ENCODE measurements around the gene SHB.

Gene SHB

GRCh38 chr9:37948417-37948980, 120.5 kb downstream of the SHB start:
- Histone ChIP-seq H3K36me3 (ENCODE audit: insufficient read depth, low read length) (peaks cover 3% of the 10 kb centered on the region), H3K9ac (ENCODE audit: low read depth, low read length) (no peak overlapping the region), H3K9me3 (ENCODE audit: control insufficient read depth, insufficient read depth, low read length) (no peaks in the 10 kb centered on the region), H3K4me1 (ENCODE audit: insufficient read depth, low read length) (peaks cover 18% of the 10 kb centered on the region; the same call in 1 of the 2 replicates)

GRCh38 chr9:37947977-37948376, 121.0 kb downstream of the SHB start:
- Histone ChIP-seq H3K4me1 (ENCODE audit: insufficient read depth, low read length) (peaks cover 18% of the 10 kb centered on the region; the same call in 1 of the 2 replicates), H3K36me3 (ENCODE audit: insufficient read depth, low read length) (peaks cover 3% of the 10 kb centered on the region), H3K9me3 (ENCODE audit: control insufficient read depth, insufficient read depth, low read length) (no peaks in the 10 kb centered on the region), H3K9ac (ENCODE audit: low read depth, low read length) (no peak overlapping the region)

DNA sequence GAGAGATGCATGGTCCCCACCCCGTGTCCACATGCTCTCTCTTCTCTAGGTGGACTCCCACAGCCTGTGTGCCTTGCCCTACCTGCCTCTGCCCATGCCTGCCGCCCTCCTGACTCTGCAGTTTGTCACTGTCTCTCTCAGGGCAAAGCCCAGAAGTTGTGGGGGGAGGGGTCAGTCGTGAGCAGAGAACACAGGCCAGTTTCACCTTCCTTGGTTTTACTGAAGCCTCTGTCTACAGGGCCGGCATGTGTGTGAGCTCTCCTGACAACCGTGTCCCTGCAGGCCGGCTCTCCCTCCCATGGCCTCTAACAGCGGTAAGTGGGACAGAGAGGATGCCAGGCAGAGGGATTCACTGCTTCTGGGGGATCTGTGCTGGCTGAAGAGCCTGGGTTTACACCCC, 121.6 kb downstream of the SHB start:
- peaks cover 3% of the 10 kb centered on the region for H3K36me3 ChIP-seq (ENCODE audit: insufficient read depth, low read length)
- H3K9me3 ChIP-seq (ENCODE audit: control insufficient read depth, insufficient read depth, low read length) = no peaks in the 10 kb centered on the region
- H3K4me1 ChIP-seq (ENCODE audit: insufficient read depth, low read length) = peaks cover 18% of the 10 kb centered on the region; the same call in 1 of the 2 replicates
- H3K9ac ChIP-seq (ENCODE audit: low read depth, low read length) = no peak overlapping the region

DNA sequence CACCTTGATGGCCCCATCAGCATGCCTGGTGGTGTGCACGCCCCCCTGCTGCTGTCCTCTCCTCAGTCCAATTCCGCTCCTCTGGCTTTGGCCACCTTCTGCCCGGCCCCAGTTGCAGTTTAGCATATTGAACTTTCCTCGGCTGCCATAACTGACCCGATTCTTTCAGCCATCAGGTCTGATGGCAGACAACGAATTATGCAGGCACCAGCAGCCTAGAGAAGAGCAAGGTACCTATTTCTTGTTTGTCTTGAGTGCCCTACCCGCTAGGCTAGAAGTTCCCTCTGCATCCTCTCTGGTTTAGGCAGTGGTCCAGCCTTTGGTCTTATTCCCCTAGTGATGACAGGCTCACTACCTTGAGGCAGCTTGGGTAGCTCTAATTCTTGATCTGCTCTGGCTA, 122.1 kb downstream of the SHB start:
- peaks cover 3% of the 10 kb centered on the region for H3K36me3 ChIP-seq (ENCODE audit: insufficient read depth, low read length)
- no peaks in the 10 kb centered on the region for H3K9me3 ChIP-seq (ENCODE audit: control insufficient read depth, insufficient read depth, low read length)
- H3K4me1 ChIP-seq (ENCODE audit: insufficient read depth, low read length) = peaks cover 18% of the 10 kb centered on the region; the same call in 1 of the 2 replicates
- no peak overlapping the region for H3K9ac ChIP-seq (ENCODE audit: low read depth, low read length)

- no peak overlapping the region for H3K9ac ChIP-seq (ENCODE audit: low read depth, low read length)
- H3K9me3 ChIP-seq (ENCODE audit: control insufficient read depth, insufficient read depth, low read length) = no peaks in the 10 kb centered on the region
- H3K4me1 ChIP-seq (ENCODE audit: insufficient read depth, low read length) = peaks cover 18% of the 10 kb centered on the region; the same call in 1 of the 2 replicates
- H3K36me3 ChIP-seq (ENCODE audit: insufficient read depth, low read length) = peaks cover 3% of the 10 kb centered on the region
Measured at GRCh38 chr9:37946041-37946440, 123.0 kb downstream of the SHB start.

GRCh38 chr9:37944671-37945481, 124.2 kb downstream of the SHB start:
- H3K9me3 ChIP-seq (ENCODE audit: control insufficient read depth, insufficient read depth, low read length) = no peaks in the 10 kb centered on the region
- no peak overlapping the region for H3K9ac ChIP-seq (ENCODE audit: low read depth, low read length)
- peaks cover 18% of the 10 kb centered on the region; the same call in 1 of the 2 replicates for H3K4me1 ChIP-seq (ENCODE audit: insufficient read depth, low read length)
- H3K36me3 ChIP-seq (ENCODE audit: insufficient read depth, low read length) = peaks cover 3% of the 10 kb centered on the region

- H3K9ac ChIP-seq (ENCODE audit: low read depth, low read length) = no peak overlapping the region
- H3K9me3 ChIP-seq (ENCODE audit: control insufficient read depth, insufficient read depth, low read length) = no peaks in the 10 kb centered on the region
- H3K4me1 ChIP-seq (ENCODE audit: insufficient read depth, low read length) = peaks cover 18% of the 10 kb centered on the region; the same call in 1 of the 2 replicates
- H3K36me3 ChIP-seq (ENCODE audit: insufficient read depth, low read length) = peaks cover 3% of the 10 kb centered on the region
Measured at GRCh38 chr9:37944266-37944650, 124.8 kb downstream of the SHB start.

DNA sequence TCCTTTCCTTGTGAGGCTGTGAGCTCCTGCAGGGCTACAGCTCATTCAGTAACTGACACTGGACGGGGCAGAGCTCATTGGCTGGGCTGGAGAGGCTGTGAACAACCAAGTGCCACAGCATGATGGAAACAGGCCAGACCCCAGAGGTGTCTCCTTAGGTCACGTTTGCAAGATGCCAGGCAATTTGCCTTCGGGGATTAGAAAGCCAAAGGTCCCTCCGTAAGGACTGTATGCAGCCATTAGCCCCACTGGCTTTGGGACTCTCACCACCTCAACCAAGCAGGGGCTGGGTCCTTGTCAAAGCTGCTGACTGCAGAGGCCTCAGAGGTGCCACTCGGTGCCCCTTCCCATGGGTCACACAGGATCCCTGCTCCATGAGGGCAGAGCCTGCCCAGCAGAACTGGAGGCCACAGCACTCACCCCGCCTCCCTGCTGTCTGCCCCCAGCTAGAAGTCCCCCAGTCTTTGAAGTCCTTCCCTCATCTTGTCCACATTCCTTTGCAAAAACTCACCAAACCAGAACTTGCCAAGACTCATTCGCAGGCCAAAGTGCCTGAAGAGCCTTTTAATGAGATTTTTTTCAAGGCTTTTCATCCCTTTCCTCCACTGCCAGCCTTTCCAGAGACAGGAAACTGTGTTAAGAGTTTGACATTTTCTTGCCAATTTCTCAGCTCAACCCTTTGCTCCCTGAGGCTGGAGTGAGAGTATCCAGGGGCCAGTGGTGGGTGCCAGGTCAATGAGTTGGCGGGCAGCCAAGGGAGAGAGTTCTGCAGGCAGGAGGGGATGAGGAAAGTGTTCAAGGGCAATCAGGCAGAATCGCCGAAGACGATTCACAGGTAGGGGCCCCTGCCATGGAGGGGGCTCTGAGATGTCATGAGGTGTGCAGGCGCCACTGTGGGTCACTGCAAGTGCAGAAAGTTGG, 125.4 kb downstream of the SHB start:
- H3K9me3 ChIP-seq (ENCODE audit: control insufficient read depth, insufficient read depth, low read length) = no peaks in the 10 kb centered on the region
- H3K4me1 ChIP-seq (ENCODE audit: insufficient read depth, low read length) = peaks cover 23% of the 10 kb centered on the region; the same call in 1 of the 2 replicates
- H3K36me3 ChIP-seq (ENCODE audit: insufficient read depth, low read length) = peaks cover 3% of the 10 kb centered on the region
- H3K9ac ChIP-seq (ENCODE audit: low read depth, low read length) = no peak overlapping the region

DNA sequence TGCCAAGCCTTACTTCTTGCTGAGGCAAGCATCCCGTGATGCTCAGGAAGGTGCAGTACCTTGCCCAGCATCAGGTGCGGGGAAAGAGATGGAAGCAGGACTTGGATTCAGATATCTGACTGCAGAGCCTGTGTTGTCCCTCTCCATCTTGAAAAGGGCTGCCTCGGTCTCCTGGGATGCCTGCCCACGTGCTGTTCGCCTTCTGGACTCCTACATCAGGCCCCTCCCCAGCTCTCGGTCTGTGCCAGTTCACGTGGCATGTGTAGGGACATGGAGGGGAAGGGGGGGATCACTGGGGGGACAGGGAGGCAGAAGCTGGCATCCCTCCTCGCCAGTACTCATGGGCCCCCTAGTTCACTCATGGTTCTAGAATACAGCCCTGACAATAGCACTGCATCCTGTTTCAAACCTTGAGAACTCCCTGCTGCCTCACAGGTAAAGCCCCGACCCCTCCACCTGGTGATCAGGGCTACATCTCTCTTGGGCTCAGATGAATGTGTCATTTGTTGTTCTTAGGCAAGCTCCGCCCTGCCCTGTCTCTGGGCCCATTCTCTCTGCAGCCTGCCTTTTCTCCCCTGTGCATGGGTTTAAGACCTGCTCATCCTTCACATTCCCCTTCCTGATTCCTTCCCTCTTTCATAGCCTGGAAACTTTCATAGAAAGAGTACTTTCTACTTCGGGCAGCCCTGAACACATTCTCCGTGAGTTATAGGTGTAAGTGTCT, 126.2 kb downstream of the SHB start:
- Histone ChIP-seq H3K4me1 (ENCODE audit: insufficient read depth, low read length) (peaks cover 31% of the 10 kb centered on the region), H3K9ac (ENCODE audit: low read depth, low read length) (no peak overlapping the region), H3K36me3 (ENCODE audit: insufficient read depth, low read length) (peaks cover under 1% of the 10 kb centered on the region), H3K9me3 (ENCODE audit: control insufficient read depth, insufficient read depth, low read length) (no peaks in the 10 kb centered on the region)

- Histone ChIP-seq H3K4me1 (ENCODE audit: insufficient read depth, low read length) (peaks cover 44% of the 10 kb centered on the region), H3K9me3 (ENCODE audit: control insufficient read depth, insufficient read depth, low read length) (no peaks in the 10 kb centered on the region), H3K9ac (ENCODE audit: low read depth, low read length) (no peak overlapping the region), H3K36me3 (ENCODE audit: insufficient read depth, low read length) (no peaks in the 10 kb centered on the region; the same call in 1 of the 2 replicates)
Measured at GRCh38 chr9:37941253-37941652, 127.8 kb downstream of the SHB start.

- H3K9ac ChIP-seq (ENCODE audit: low read depth, low read length) = no peak overlapping the region
- no peaks in the 10 kb centered on the region; the same call in 1 of the 2 replicates for H3K36me3 ChIP-seq (ENCODE audit: insufficient read depth, low read length)
- H3K9me3 ChIP-seq (ENCODE audit: control insufficient read depth, insufficient read depth, low read length) = no peaks in the 10 kb centered on the region
- peaks cover 35% of the 10 kb centered on the region for H3K4me1 ChIP-seq (ENCODE audit: insufficient read depth, low read length)
Measured at GRCh38 chr9:37939575-37940095, 129.4 kb downstream of the SHB start.

- Histone ChIP-seq H3K9ac (ENCODE audit: low read depth, low read length) (no peak overlapping the region), H3K9me3 (ENCODE audit: control insufficient read depth, insufficient read depth, low read length) (no peaks in the 10 kb centered on the region), H3K4me1 (ENCODE audit: insufficient read depth, low read length) (peaks cover 26% of the 10 kb centered on the region), H3K36me3 (ENCODE audit: insufficient read depth, low read length) (no peaks in the 10 kb centered on the region; the same call in 1 of the 2 replicates)
Measured at GRCh38 chr9:37938121-37938891, 130.7 kb downstream of the SHB start.

DNA sequence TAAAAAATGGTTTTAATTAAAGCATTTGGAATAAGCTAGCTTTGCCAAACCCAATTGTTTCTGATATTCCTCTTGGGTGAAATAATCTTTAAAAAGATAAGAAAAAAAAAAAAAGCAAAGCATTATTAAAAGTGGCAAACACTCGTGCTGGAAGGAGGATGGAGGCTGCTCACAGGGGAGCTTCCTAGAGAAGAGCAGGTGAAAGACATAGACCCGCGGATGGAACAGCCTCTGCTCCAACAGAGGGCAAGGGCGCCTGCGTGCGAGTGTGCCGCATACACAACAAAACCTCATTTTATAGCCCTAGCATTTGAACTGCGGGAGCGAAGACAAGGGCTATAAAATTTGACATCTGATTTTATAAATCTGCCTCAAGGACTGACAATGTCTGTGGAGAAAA, 131.7 kb downstream of the SHB start:
- Histone ChIP-seq H3K4me1 (ENCODE audit: insufficient read depth, low read length) (peaks cover 26% of the 10 kb centered on the region), H3K9ac (ENCODE audit: low read depth, low read length) (no peak overlapping the region), H3K36me3 (ENCODE audit: insufficient read depth, low read length) (no peaks in the 10 kb centered on the region; the same call in 1 of the 2 replicates), H3K9me3 (ENCODE audit: control insufficient read depth, insufficient read depth, low read length) (no peaks in the 10 kb centered on the region)

All from ES-I3 (cell line).